ENCODE measurements around the gene MRPL36.

DNA sequence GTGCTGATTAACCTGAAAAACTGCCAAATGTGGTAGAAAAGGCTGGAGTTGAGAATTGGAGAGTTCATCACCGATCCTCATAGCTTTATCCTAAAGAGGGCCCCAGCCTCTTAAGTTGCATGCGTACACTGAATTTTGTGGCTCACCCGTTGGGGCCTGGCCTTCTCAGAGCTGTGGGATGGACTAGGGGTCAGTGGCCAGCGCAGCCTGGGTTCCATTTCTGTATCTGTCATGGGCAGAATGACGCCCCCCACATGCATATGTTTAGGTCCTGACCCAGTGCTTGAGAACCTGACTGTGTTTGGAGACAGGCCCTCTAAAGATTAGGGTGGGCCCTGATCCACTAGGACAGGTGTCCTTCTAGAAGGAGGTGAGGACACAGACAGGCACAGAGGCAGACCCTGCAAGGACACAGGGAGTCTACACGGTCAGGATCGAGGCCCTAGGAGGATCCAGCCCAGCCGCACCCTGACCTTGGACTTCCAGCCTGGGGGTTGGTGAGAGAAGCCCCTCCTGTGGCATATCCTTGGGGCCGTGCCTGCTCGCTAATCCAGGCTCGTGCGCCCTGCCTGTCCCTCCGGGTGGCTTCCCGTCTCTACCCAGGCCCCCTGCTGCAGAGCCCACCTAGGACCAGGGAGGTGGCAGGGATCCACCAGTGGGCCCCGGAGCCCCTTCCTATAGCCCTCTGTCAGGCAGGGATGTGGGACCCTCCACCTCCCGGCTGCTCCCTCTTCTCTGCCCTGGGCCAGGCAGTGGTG is 33.8 kb upstream of the MRPL36 start:
- TF ChIP-seq POLR2A (IDR thresholded peaks at IDR 0.05; ENCODE audit: low read length) = no peak
- TF ChIP-seq GATA1 (IDR thresholded peaks at IDR 0.05; ENCODE audit: low read depth, low read length) = no peak

Measured in erythroblast (primary cell).